D721Med (cell line): ENCODE results near the gene PTPRF.
"Not testable (repeated sequence)": the region's sequence is repeated elsewhere in the genome, so short reads cannot be mapped to it uniquely, and the experiment has no call there.

Experiments
- DNase-seq: peaks from one replicate; pipeline ENCODE4 v3.0.0; 2011; ENCODE audit warnings: low spot score; ENCODE audit not compliant: insufficient read length
- FAIRE-seq: peaks from 2 replicates; lab custom pipeline; 2011; peaks lifted over from hg19 to GRCh38; lab: Jason Lieb, UNC
- TF ChIP-seq, protein P1 (sequence below): IDR thresholded peaks from 2 replicates; pipeline ENCODE4 v1.5.1; 2012; ENCODE audit warnings: mild to moderate bottlenecking, control low read depth; ENCODE audit not compliant: insufficient read depth; ENCODE audit errors: missing control alignments

Gene PTPRF

GRCh38 chr1:43622901-43623780 lies 92.5 kb downstream of the PTPRF start:
- TF ChIP-seq, protein P1, sequence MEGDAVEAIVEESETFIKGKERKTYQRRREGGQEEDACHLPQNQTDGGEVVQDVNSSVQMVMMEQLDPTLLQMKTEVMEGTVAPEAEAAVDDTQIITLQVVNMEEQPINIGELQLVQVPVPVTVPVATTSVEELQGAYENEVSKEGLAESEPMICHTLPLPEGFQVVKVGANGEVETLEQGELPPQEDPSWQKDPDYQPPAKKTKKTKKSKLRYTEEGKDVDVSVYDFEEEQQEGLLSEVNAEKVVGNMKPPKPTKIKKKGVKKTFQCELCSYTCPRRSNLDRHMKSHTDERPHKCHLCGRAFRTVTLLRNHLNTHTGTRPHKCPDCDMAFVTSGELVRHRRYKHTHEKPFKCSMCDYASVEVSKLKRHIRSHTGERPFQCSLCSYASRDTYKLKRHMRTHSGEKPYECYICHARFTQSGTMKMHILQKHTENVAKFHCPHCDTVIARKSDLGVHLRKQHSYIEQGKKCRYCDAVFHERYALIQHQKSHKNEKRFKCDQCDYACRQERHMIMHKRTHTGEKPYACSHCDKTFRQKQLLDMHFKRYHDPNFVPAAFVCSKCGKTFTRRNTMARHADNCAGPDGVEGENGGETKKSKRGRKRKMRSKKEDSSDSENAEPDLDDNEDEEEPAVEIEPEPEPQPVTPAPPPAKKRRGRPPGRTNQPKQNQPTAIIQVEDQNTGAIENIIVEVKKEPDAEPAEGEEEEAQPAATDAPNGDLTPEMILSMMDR, result no peak
- DNase-seq, result no peak
- no peak for FAIRE-seq

DNA sequence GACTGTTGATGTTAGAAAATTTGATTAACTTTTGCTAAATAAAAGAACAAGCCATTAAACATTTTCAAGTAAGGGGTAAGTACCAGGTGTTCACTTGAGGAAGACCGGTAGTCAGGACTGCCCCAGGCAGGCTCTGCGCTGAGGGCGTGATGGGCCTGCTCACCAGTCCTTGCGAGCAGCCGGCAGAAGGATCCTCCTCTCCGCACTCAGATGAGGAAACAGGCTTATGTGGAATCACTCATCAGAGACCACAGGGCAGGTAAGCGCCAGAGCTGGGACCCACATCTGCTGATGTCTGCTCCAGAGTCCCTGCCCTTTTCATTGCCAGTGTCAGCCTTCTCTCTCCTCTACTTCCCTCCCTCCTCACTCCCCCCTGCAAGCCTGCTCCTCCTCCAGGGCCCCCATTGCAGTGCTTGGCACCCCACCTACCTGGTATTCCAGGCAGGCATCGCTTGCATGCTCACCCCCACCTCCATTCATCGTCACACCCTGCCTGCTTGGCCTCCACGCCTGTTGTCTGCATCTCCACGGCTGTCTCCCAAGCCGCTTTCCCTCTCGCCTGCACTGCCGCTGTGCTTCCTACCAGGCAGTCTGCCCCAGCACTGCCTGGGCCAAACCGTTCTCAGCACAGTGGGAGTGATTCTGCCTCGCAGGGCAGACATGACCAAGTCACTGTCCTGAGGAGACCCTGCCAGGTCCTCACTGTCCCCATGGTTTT lies 94.5 kb downstream of the PTPRF start:
- no peak for FAIRE-seq
- DNase-seq, result no peak
- TF ChIP-seq, protein P1, result no peak

DNA sequence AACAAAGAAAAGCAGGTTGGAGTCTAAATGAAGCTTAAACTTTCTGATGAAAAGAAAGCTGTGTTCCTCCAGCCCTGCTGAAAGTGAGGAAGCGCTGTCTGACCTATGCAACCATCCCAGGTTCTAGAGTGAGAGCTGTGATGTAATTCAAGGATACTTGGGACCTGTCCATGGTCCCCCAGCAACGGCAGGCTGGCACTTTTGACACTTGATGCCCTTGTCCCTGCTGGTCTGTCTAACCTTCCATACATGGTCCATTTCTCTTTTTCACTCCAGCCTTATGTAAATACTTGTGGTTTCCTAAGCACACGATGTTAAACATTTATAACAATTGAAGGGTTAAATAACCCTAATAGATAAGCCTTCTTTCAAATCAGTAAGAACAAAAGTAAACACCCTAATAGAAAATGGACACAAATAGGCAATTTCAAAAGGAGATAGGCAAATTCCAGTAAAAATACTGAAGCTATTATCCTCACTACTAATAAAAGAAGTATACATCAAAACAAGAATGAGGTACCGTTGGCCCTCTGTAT lies 101.5 kb downstream of the PTPRF start:
- no peak for DNase-seq
- TF ChIP-seq, protein P1, result no peak
- no peak for FAIRE-seq

DNA sequence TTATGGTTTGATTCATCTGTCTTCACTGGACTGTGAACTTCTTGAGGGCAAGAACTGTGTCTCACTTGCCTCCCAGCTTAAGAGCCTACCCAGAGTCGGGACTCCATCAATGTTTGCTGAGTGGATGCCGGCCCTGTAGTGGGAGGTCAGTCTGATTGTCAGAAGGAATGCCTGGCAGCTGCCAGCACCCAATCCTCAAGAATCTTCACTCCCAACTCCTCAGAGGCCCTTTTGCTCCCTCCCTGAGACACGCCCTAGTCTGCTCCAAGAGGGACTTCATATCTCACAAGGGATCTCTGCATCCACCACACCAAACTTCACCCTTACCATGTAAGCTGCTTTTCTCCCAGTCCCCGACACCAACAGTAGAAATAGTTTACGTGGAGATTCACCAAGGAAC lies 104.0 kb downstream of the PTPRF start:
- TF ChIP-seq, protein P1, result no peak
- FAIRE-seq (no peak), DNase-seq (no peak)

GRCh38 chr1:43636006-43636641 lies 105.4 kb downstream of the PTPRF start:
- TF ChIP-seq, protein P1, result no peak
- FAIRE-seq (no peak), DNase-seq (no peak)

GRCh38 chr1:43637267-43637666 lies 106.6 kb downstream of the PTPRF start:
- TF ChIP-seq, protein P1, result no peak
- DNase-seq (no peak), FAIRE-seq (no peak)

GRCh38 chr1:43638381-43638780 lies 107.7 kb downstream of the PTPRF start:
- not testable (repeated sequence) for DNase-seq, FAIRE-seq
